ENCODE results near the gene SGMS1.
"Not testable (repeated sequence)": the region's sequence is repeated elsewhere in the genome, so short reads cannot be mapped to it uniquely, and the experiment has no call there.

Gene SGMS1

GRCh38 chr10:50623663-50624412, at the start of gene SGMS1:
SGMS1 (minus strand) TSS chr10:50623956; CDS start chr10:50344114, 279,842 bp downstream.
- DNase-seq (ENCODE audit: low spot score), result peak; percentile 95

- not testable (repeated sequence) for DNase-seq (ENCODE audit: low spot score)
Measured at GRCh38 chr10:50672152-50672551, 48.4 kb upstream of the SGMS1 start.

GRCh38 chr10:50671645-50672044, 47.9 kb upstream of the SGMS1 start:
- DNase-seq (ENCODE audit: low spot score), result not testable (repeated sequence)

- not testable (repeated sequence) for DNase-seq (ENCODE audit: low spot score)
Measured at GRCh38 chr10:50669957-50670356, 46.2 kb upstream of the SGMS1 start.

GRCh38 chr10:50667353-50667752, 43.6 kb upstream of the SGMS1 start:
- not testable (repeated sequence) for DNase-seq (ENCODE audit: low spot score)

GRCh38 chr10:50662420-50662819, 38.7 kb upstream of the SGMS1 start:
- not testable (repeated sequence) for DNase-seq (ENCODE audit: low spot score)

GRCh38 chr10:50661563-50661962, 37.8 kb upstream of the SGMS1 start:
- not testable (repeated sequence) for DNase-seq (ENCODE audit: low spot score)

GRCh38 chr10:50659865-50660730, 36.3 kb upstream of the SGMS1 start:
- not testable (repeated sequence) for DNase-seq (ENCODE audit: low spot score)

GRCh38 chr10:50659016-50659864, 35.5 kb upstream of the SGMS1 start:
- not testable (repeated sequence) for DNase-seq (ENCODE audit: low spot score)

- DNase-seq (ENCODE audit: low spot score), result no peak
Measured at GRCh38 chr10:50658165-50658564, 34.4 kb upstream of the SGMS1 start.

- no peak for DNase-seq (ENCODE audit: low spot score)
Measured at GRCh38 chr10:50653758-50654157, 30.0 kb upstream of the SGMS1 start.

- peak; percentile 34 for DNase-seq (ENCODE audit: low spot score)
Measured at GRCh38 chr10:50653142-50653541, 29.4 kb upstream of the SGMS1 start.

- no peak for DNase-seq (ENCODE audit: low spot score)
Measured at GRCh38 chr10:50651808-50652207, 28.1 kb upstream of the SGMS1 start.

GRCh38 chr10:50650481-50650880, 26.7 kb upstream of the SGMS1 start:
- DNase-seq (ENCODE audit: low spot score), result no peak

- no peak for DNase-seq (ENCODE audit: low spot score)
Measured at GRCh38 chr10:50648935-50649227, 25.1 kb upstream of the SGMS1 start.

- DNase-seq (ENCODE audit: low spot score), result no peak
Measured at GRCh38 chr10:50648089-50648934, 24.6 kb upstream of the SGMS1 start.

- DNase-seq (ENCODE audit: low spot score), result not testable (repeated sequence)
Measured at GRCh38 chr10:50647350-50647749, 23.6 kb upstream of the SGMS1 start.

GRCh38 chr10:50645236-50645635, 21.5 kb upstream of the SGMS1 start:
- DNase-seq (ENCODE audit: low spot score), result no peak

- no peak for DNase-seq (ENCODE audit: low spot score)
Measured at GRCh38 chr10:50641626-50642025, 17.9 kb upstream of the SGMS1 start.

GRCh38 chr10:50640238-50640637, 16.5 kb upstream of the SGMS1 start:
- DNase-seq (ENCODE audit: low spot score), result no peak
